ENCODE data around the gene KCNN4.

KCNN4 gene

GRCh38 chr19:43748205-43748594 lies 32.6 kb downstream of the KCNN4 start:
- DNase-seq (ENCODE audit: low read depth) = no peak

DNA sequence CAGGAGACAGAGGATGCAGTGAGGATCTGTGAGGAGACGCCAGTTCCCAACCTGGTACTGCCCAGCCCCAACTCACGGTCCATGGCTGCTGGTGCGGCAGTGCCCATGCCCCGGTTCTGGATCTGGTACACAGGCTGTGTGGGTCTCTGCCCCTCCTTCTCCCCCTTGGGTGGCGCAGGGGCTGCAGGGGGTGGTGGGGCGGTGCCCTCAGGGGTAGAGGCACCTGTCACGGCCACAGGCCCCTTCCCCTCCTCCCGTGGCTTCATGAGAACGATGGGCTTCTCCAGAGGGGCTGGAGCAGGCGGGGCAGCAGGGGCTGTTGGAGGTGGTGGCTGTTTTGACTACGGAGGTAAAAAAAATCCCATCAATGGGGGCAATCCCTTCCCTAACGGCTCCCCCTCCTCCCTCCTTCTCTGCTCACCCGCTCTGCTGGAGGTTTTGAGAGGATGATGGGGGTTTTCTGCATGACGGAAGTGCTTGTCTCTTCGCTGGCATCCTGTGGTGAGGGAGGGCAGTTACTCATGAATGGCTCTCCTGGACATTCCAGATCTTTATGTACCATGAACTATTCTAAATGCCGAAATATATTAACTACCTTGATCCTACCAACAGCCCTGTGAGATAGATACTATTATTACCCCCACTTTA lies 33.1 kb downstream of the KCNN4 start:
- no peak for DNase-seq (ENCODE audit: low read depth)

DNA sequence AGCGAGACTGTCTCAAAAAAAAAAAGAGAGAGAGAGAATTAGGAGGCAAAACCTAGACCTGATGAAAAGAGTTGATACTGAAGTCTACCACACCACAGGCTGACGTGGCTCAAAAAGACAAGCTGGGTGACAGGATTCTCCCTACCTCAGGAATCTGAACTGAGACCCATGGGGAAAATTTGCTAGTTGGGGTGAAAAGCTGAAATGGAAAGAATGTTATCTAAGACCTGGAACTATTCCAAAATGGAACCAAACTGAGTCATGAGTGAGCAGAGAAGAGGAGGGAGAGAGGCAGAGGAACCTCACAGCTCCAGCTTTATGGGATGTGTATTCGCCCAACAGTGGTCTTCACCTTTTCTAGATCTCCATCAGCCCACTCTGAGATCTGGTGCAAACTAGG lies 37.7 kb downstream of the KCNN4 start:
- no peak for DNase-seq (ENCODE audit: low read depth)

DNA sequence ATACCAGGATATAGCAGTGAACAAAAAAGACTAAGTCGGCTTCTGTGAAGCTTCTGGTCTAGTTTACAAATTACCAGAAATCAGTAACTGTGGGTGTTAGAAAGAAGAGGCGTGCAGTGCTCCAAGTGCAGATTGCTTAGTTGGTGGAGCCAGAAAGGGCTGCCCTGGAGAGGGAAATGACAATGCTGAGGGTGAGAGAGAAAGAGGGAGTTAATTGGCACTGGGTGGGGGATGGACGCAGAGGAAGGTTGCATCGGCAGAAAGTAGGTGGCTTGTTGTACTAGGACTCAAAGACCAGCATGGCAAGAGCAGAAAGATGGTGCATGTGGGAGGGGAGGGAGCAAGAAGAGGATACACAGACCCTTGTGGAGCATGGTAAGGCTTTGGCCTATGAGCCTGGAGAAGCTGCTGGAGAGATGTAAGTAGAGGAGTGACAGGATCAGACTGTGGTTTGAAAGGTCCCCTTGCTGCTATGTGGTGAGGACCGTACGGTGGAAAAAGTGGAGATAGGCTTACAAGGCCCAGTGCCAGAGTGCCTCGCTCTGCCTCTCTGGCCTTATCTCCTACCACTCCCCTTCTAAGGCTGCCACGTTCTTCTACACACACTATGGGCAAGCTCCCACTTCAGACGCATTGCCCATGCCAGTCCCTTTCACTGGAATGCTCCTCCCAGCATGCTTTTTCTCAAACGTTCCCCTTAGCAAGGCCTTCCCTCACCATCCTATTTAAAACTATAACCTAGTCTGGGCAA lies 39.5 kb downstream of the KCNN4 start:
- DNase-seq (ENCODE audit: low read depth) = no peak

- no peak for DNase-seq (ENCODE audit: low read depth)
Measured at GRCh38 chr19:43739439-43740235, 41.1 kb downstream of the KCNN4 start.

DNA sequence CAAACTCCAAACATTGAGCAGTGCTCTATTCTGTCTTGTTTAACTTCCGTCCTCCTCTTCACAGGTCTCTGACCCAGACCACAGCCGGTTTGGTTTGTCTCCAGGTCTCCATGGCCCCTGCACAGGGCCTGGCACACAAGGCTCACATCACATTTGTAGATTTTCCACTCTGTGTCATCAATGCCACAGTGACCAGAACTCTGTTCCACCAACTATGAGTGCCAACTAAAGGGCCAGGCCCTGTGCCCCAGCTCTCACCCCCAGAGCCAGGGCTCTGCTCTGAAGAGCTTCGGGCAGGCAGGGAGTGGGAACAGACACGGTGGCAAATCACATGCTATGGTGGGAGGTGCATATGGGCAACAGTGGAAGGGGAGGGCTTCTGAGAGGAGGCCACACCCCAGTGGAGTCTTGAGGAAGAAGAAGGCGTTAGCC lies 42.0 kb downstream of the KCNN4 start:
- no peak for DNase-seq (ENCODE audit: low read depth)

- no peak for DNase-seq (ENCODE audit: low read depth)
Measured at GRCh38 chr19:43735957-43736356, 44.8 kb downstream of the KCNN4 start.

GRCh38 chr19:43735013-43735412 lies 45.8 kb downstream of the KCNN4 start:
- DNase-seq (ENCODE audit: low read depth) = no peak

GRCh38 chr19:43731846-43732245 lies 48.9 kb downstream of the KCNN4 start:
- no peak for DNase-seq (ENCODE audit: low read depth)

- DNase-seq (ENCODE audit: low read depth) = no peak
Measured at GRCh38 chr19:43731346-43731745, 49.4 kb downstream of the KCNN4 start.

DNA sequence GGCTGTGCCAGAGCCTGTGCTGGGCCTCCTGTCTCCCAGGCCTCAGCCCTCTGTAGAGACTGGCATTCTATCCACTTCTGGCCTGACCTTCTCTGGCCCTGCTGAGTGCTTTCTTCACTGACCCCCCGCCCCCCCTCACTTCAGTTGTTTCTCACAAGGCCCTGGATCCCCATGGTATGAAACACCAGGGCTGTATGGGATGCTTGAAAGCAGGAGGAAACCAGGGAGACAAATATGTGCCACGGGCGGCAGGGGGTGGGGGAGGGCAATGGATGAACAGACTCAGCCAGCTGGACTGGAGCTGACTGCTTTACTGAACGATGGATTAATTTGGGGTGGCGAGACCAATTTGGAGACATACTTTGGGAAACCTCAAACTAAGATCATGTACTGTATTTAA lies 50.9 kb downstream of the KCNN4 start:
- no peak for DNase-seq (ENCODE audit: low read depth)

- no peak for DNase-seq (ENCODE audit: low read depth)
Measured at GRCh38 chr19:43727593-43727853, 53.2 kb downstream of the KCNN4 start.

DNA sequence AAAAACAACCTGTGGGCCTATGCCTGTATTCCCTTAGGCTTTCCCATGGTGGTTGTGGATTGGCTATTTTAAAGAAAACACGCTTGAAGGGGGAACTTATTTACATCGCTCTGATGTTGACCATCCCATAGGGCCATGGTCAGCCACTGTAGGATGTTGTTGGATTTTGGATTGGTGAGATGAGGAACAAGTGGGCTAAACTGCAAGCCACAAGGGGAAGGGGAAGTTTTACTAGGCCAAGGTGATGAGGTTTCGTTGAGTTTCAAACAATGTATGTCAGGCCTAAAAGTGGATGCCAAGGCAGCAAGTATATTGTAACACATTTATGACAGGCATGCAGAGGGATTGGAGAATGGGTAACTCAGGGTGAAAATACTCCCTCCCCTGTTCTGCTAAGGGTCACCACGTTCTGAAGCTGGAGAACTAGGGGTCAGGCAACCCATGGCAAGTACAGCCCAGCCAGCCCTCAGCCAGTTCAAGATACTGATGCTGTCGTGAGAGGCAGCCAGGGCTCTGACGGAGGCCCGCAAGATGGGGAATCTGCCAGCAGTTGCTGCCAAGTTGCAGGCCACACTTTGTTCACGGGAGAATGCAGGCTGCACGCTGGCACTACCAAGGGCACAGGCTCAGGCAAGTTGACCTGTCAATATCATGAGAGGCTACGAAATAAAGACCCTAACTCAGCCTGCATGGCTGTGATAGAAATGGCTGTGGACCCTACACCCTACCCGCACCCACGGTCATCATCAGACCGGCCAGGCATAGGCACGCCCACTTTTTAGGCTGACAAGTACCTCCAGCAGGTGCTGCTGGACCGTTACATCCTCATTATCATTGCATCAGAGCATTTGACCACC lies 53.8 kb downstream of the KCNN4 start:
- DNase-seq (ENCODE audit: low read depth) = no peak

GRCh38 chr19:43725468-43725867 lies 55.3 kb downstream of the KCNN4 start:
- no peak for DNase-seq (ENCODE audit: low read depth)

- DNase-seq (ENCODE audit: low read depth) = no peak
Measured at GRCh38 chr19:43724896-43725295, 55.9 kb downstream of the KCNN4 start.

DNA sequence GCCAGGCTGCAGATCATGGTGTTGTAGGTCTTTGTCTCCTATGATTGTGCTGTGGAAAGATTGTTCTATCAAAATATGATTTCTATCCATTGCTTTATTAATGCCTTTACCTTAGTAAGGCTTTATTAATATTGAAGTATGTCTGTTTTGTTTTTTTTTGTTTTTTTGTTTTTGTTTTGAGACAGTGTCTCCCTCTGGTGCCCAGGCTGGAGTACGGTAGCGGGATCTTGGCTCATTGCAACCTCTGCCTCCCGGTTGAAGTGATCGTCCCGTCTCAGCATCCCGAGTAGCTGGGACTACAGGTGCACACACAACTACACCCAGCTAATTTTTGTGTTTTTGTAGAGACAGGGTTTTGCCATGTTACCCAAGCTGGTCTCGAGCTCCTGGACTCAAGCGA lies 57.2 kb downstream of the KCNN4 start:
- DNase-seq (ENCODE audit: low read depth) = no peak

DNA sequence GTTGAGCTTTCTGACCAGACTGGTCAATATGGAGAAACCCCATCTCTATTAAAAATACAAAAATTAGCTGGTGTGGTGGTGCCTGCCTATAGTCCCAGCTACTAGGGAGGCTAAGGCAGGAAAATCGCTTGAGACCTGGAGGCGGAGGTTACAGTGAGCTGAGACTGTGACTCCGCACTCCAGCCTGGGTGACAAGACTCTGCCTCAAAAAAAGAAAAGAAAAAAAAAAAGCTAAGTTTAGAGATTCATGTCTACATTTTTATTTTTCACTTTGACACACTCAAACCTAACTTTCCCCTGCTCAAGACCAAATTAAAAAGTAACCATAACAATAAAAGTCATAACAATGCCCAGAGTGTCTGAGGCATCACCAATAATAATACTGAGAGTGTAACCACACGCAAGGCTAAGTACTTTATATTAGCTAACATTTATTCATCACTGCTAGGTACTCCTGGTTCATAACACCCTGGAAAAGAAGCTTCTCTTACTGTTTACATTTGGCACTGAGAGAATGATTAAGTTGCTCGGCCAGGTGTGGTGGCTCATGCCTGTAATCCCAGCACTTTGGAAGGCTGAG lies 59.2 kb downstream of the KCNN4 start:
- no peak for DNase-seq (ENCODE audit: low read depth)

DNA sequence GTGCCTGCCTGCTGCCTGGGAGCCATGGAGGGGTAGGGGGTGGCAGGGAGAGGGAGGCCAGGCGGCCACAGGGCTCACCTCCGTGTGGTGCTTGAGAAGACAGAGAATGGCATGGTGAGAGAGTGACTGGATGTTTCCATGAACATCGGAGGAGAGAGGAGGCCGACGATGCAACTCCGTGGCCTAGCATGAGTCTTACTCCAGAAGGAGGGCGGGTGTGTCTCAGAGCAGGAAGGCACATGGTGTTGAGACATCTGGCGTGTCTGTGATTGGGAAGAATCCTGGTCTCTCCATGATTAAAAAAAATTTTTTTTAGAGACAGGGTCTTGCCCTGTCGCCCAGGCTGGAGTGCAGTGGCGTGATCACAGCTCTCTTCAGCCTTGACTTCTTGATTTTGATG lies 59.8 kb downstream of the KCNN4 start:
- DNase-seq (ENCODE audit: low read depth) = no peak

- DNase-seq (ENCODE audit: low read depth) = no peak
Measured at GRCh38 chr19:43719918-43720317, 60.9 kb downstream of the KCNN4 start.

DNA sequence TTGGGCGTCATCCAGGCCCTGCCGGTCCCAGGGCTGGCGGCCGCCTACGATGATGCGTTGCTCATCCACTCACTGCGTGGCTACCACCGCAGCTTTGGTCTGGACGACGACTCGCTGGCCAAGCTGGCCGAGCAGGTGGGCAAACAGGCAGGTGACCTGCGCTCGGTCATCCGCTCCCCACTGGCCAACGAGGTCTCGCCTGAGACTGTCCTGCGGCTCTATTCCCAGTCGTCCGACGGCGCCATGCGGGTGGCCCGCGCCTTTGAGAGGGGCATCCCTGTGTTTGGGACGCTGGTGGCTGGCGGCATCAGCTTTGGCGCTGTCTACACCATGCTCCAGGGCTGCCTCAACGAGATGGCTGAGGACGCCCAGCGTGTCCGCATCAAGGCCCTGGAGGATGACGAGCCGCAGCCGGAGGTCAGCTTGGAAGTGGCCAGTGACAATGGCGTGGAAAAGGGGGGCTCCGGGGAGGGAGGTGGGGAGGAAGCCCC lies 61.4 kb downstream of the KCNN4 start:
- no peak for DNase-seq (ENCODE audit: low read depth)

GRCh38 chr19:43718627-43719377 lies 62.0 kb downstream of the KCNN4 start:
- no peak for DNase-seq (ENCODE audit: low read depth)
